Endothelial cell of umbilical vein (primary cell): Measurements from ENCODE around the gene ARMC3. TPM values are rescaled to one million over a fixed set of nuclear protein-coding genes. Genes with fewer than 3 reads are reported as not detected.

Experiments
- BruUV-seq: library from RNA; stranded (reverse); fragments of 400-500 nt; replicated peaks from 2 replicates; lab custom pipeline; 2021; lab: Mats Ljungman, UMichigan
- CTCF ChIA-PET: fragments of 300-600, 350-600 bp; sonication (Branson Sonifier 250); formaldehyde crosslinking; loops from one replicate; lab custom pipeline; 2021; ENCODE audit warnings: antibody characterized with exemption, inconsistent platforms; lab: Charles Lee
- POLR2A ChIA-PET: fragments of 300-600, 350-600 bp; sonication (Branson Sonifier 250); formaldehyde crosslinking; loops from one replicate; lab custom pipeline; 2021; ENCODE audit warnings: antibody characterized with exemption, inconsistent platforms; lab: Charles Lee
- DNase-seq: peaks from one replicate; pipeline ENCODE4 v3.0.0-alpha.2; 2011; ENCODE audit warnings: low read depth, low spot score
- FAIRE-seq: peaks from 2 replicates; lab custom pipeline; 2011; peaks lifted over from hg19 to GRCh38; lab: Jason Lieb, UNC
- H2AFZ ChIP-seq: 2 replicates; pipeline ENCODE4 v1.6.0; 2012; ENCODE audit warnings: low read depth, low read length, control low read depth, inconsistent platforms
- H3K27ac ChIP-seq: 2 replicates; pipeline ENCODE4 v1.5.1; 2011; ENCODE audit warnings: low read depth, mild to moderate bottlenecking, control low read depth, low read length, moderate library complexity; ENCODE audit not compliant: insufficient read depth
- H3K27me3 ChIP-seq, 2 experiments: 2 replicates each; pipeline versions ENCODE4 v1.6.0 to v1.6.1; 2011; ENCODE audit warnings: low read length in 2 of 2, mixed read lengths in 1 of 2; ENCODE audit not compliant: control insufficient read depth in 2 of 2, insufficient read depth in 2 of 2
- H3K36me3 ChIP-seq, 2 experiments: 2 replicates in 1 of 2; 3 replicates in 1 of 2; pipeline ENCODE4 v1.5.1; 2011; ENCODE audit warnings: low read length in 2 of 2, mild to moderate bottlenecking in 1 of 2, moderate library complexity in 1 of 2; ENCODE audit not compliant: control insufficient read depth in 2 of 2, insufficient read depth in 2 of 2; ENCODE audit errors: extremely low read depth in 1 of 2
- H3K4me1 ChIP-seq: 3 replicates; pipeline ENCODE4 v1.5.1; 2011; ENCODE audit warnings: mild to moderate bottlenecking, low read length; ENCODE audit not compliant: control insufficient read depth, insufficient read depth; ENCODE audit errors: extremely low read depth
- H3K4me2 ChIP-seq: 2 replicates; pipeline ENCODE4 v1.6.1; 2011; ENCODE audit warnings: low read length, control low read depth, mixed read lengths; ENCODE audit not compliant: insufficient read depth
- H3K4me3 ChIP-seq, 3 experiments: fragments of 200-600 bp in 1 of 3; sonication (generic), shearing (Covaris generic) in 1 of 3; replicated peaks in 1 of 3; 2 replicates each; pipeline ENCODE4 v1.5.1; 2011 to 2016; ENCODE audit warnings: control low read depth in 3 of 3, low read length in 3 of 3, mild to moderate bottlenecking in 2 of 3, inconsistent platforms in 1 of 3, low read depth in 1 of 3, moderate library complexity in 1 of 3; ENCODE audit not compliant: insufficient read depth in 1 of 3
- H3K79me2 ChIP-seq: 2 replicates; pipeline ENCODE4 v1.6.0; 2012; ENCODE audit warnings: low read length, inconsistent platforms; ENCODE audit not compliant: control insufficient read depth, insufficient read depth
- H3K9ac ChIP-seq: replicated peaks from 2 replicates; pipeline ENCODE3; 2011; ENCODE audit warnings: low read length, control low read depth; ENCODE audit not compliant: insufficient read depth; ENCODE audit errors: extremely low read depth
- H3K9me1 ChIP-seq: replicated peaks from 3 replicates; pipeline ENCODE4 v1.6.0; 2011; ENCODE audit warnings: mild to moderate bottlenecking, low read length; ENCODE audit not compliant: control insufficient read depth, insufficient read depth; ENCODE audit errors: extremely low read depth
- H3K9me3 ChIP-seq: replicated peaks from 2 replicates; pipeline ENCODE4 v1.5.1; 2012; ENCODE audit warnings: low read length, inconsistent platforms; ENCODE audit not compliant: control insufficient read depth, insufficient read depth
- H4K20me1 ChIP-seq: replicated peaks from 2 replicates; pipeline ENCODE3; 2011; ENCODE audit warnings: mild to moderate bottlenecking, low read length; ENCODE audit not compliant: control insufficient read depth, insufficient read depth; ENCODE audit errors: extremely low read depth
- EZH2 ChIP-seq: IDR thresholded peaks from 2 replicates; pipeline ENCODE4 v1.6.1; 2012; ENCODE audit warnings: borderline replicate concordance, low read depth, mild to moderate bottlenecking, moderate library complexity, low read length, inconsistent platforms; ENCODE audit not compliant: severe bottlenecking
- FOS ChIP-seq: IDR thresholded peaks from 2 replicates; pipeline ENCODE4 v1.6.1; 2011; ENCODE audit warnings: mild to moderate bottlenecking, low read length, moderate library complexity, borderline replicate concordance; ENCODE audit not compliant: insufficient read depth
- GATA2 ChIP-seq: IDR thresholded peaks from 2 replicates; pipeline ENCODE4 v1.7.0; 2011; ENCODE audit warnings: low read depth, mild to moderate bottlenecking, moderate library complexity, mixed read lengths, low read length; ENCODE audit not compliant: insufficient read length, insufficient read depth
- JUN ChIP-seq: IDR thresholded peaks from 2 replicates; pipeline ENCODE4 v1.6.1; 2011; ENCODE audit warnings: borderline replicate concordance, low read depth; ENCODE audit not compliant: insufficient read length, insufficient read depth
- MYC ChIP-seq: IDR thresholded peaks from one replicate; pipeline ENCODE4 v1.6.1; 2011; ENCODE audit warnings: mild to moderate bottlenecking, low read depth, low read length
- POLR2A ChIP-seq: IDR thresholded peaks from 2 replicates; pipeline ENCODE4 v1.6.1; 2012; ENCODE audit warnings: low read depth, mild to moderate bottlenecking, control low read depth, low read length
- POLR2AphosphoS5 ChIP-seq: IDR thresholded peaks from 2 replicates; pipeline ENCODE4 v1.6.1; 2012; ENCODE audit warnings: low read depth, mild to moderate bottlenecking, control low read depth, low read length, moderate library complexity; ENCODE audit not compliant: insufficient read depth
- dilution Hi-C: fragments of 300-500 bp; cut with MboI; formaldehyde crosslinking; loops from one replicate; pipeline ENCODE4 v1.15.0; 2019; ENCODE audit warnings: low sequenced_read_pairs; ENCODE audit not compliant: extremely low pct_ligation_motif_present
- intact Hi-C: fragments of 100-400 bp; cut with micrococcal nuclease; formaldehyde crosslinking; loops from one replicate; pipeline ENCODE4 v1.10.0; 2022
- polyA plus RNA-seq, 4 experiments: library from polyadenylated mRNA; depleted of rRNA in 3 of 4; stranded (reverse) in 3 of 4; unstranded in 1 of 4; fragments of >200 nt; gene quantifications; 2 replicates each; pipeline versions ENCODE4 v1.2.1 to v1.2.3, GENCODE V29; 2011 to 2012; ENCODE audit warnings: missing spikeins in 1 of 4
- total RNA-seq: library from RNA; stranded (reverse); gene quantifications from 2 replicates; pipeline ENCODE4 v1.2.3, GENCODE V29; 2021
- TF ChIP-seq, protein P1 (sequence below), 2 donors: IDR thresholded peaks; 1 replicate in 1 of 2; 2 replicates in 1 of 2; pipeline ENCODE4 v1.5.1; 2011; ENCODE audit warnings: low read length in 2 of 2, mild to moderate bottlenecking in 2 of 2, moderate library complexity in 2 of 2, control low read depth in 1 of 2, inconsistent platforms in 1 of 2, low read depth in 1 of 2; ENCODE audit not compliant: insufficient read depth in 1 of 2; ENCODE audit errors: extremely low read depth in 1 of 2
- TF ChIP-seq, protein P2 (sequence below): IDR thresholded peaks from 2 replicates; pipeline ENCODE4 v1.6.1; 2011; ENCODE audit not compliant: insufficient read depth, insufficient read length

The ARMC3 gene
- total and polyA plus RNA-seq, 2 donors (not counting 3 experiments of a cell fraction or from before 2014, with no cell fraction given) = not detected

DNA sequence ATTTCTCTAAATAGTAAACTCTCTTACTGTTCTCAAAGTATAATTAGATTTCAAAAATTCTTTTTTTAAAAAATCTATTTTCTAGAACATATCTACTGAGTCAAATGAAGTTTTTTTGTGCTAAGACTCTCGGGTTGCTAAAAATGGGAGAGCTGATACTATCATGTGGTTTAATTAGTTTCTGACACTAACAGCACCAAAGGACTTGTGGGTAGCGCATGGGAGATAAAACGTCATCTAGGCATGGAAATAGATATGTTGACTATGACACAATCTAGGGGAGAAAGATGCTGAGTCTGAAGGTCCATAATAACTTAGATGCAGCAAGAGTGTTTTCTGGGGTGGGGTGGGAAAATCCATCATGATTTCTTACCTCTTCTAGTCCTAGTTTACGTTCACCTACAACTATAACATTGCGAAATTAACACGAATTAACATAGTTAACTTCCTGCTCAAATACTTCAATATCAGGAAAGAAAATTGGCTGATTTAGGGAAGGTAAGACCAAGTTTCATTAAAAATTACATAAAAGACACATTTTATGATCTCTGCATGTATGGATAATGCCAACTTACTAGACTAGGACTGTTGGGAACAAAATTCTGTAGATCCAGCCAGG lies 14.3 kb upstream of the ARMC3 start:
- Histone ChIP-seq H3K79me2 (no peaks in the 10 kb centered on the region), H3K27me3 (no peaks in the 10 kb centered on the region), H3K36me3 (no peaks in the 10 kb centered on the region), H3K9me1 (no peaks in the 10 kb centered on the region), H3K4me3 (no peak overlapping the region), H2AFZ (no peak overlapping the region), H3K27ac (no peak overlapping the region), H3K4me2 (no peak overlapping the region), H3K9me3 (no peaks in the 10 kb centered on the region), H4K20me1 (no peaks in the 10 kb centered on the region), H3K9ac (no peak overlapping the region), H3K4me1 (no peaks in the 10 kb centered on the region)
- CTCF ChIA-PET = no interaction called here
- POLR2A ChIA-PET = no interaction called here
- BruUV-seq = no TSS peak
- dilution Hi-C loops = no loop called here
- no peak for TF ChIP-seq POLR2A
- no peak for TF ChIP-seq POLR2AphosphoS5
- no peak for TF ChIP-seq EZH2
- TF ChIP-seq, protein P1, sequence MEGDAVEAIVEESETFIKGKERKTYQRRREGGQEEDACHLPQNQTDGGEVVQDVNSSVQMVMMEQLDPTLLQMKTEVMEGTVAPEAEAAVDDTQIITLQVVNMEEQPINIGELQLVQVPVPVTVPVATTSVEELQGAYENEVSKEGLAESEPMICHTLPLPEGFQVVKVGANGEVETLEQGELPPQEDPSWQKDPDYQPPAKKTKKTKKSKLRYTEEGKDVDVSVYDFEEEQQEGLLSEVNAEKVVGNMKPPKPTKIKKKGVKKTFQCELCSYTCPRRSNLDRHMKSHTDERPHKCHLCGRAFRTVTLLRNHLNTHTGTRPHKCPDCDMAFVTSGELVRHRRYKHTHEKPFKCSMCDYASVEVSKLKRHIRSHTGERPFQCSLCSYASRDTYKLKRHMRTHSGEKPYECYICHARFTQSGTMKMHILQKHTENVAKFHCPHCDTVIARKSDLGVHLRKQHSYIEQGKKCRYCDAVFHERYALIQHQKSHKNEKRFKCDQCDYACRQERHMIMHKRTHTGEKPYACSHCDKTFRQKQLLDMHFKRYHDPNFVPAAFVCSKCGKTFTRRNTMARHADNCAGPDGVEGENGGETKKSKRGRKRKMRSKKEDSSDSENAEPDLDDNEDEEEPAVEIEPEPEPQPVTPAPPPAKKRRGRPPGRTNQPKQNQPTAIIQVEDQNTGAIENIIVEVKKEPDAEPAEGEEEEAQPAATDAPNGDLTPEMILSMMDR (IDR thresholded peaks at IDR 0.05; ENCODE audit: extremely low read depth in 1 of 2, insufficient read depth in 1 of 2, low read depth in 1 of 2, low read length in 2 of 2) = no peak
- TF ChIP-seq GATA2 = no peak
- no peak for TF ChIP-seq FOS
- TF ChIP-seq JUN = no peak
- no peak for TF ChIP-seq MYC
- TF ChIP-seq, protein P2, sequence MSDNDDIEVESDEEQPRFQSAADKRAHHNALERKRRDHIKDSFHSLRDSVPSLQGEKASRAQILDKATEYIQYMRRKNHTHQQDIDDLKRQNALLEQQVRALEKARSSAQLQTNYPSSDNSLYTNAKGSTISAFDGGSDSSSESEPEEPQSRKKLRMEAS = no peak
- FAIRE-seq = no peak
- intact Hi-C loops = no loop called here
- DNase-seq = no peak
